Pancreas (tissue), 10 donors: ENCODE data around the gene ZNF672. TPM values are rescaled to one million over a fixed set of nuclear protein-coding genes. Genes with fewer than 3 reads are reported as not detected.

Experiments used
- ATAC-seq, 4 donors: fragments of 200-7000 bp; cut with Tn5 transposase; one replicate each; pipeline versions ENCODE4 v1.8.0 to v1.9.1; 2020; ENCODE audit warnings: mild to moderate bottlenecking in 4 of 4, moderate library complexity in 4 of 4
- DNase-seq, 6 donors: peaks; one replicate each; pipeline ENCODE4 v3.0.0-alpha.2; 2020
- FAIRE-seq: peaks from 2 replicates; lab custom pipeline; 2012; peaks lifted over from hg19 to GRCh38; lab: Jason Lieb, UNC
- H3K27ac ChIP-seq, 4 donors: fragments of 200-600 bp; sonication (generic); 1 replicate in 3 of 4; 2 replicates in 1 of 4; pipeline versions ENCODE4 v1.5.0 to v1.8.0; 2020
- H3K27me3 ChIP-seq, 4 donors: fragments of 200-600 bp; one replicate each; pipeline ENCODE4 v1.8.0; 2021
- H3K36me3 ChIP-seq, 3 donors: fragments of 200-600 bp; sonication (generic) in 1 of 3; one replicate each; pipeline versions ENCODE4 v1.5.0 to v1.8.0; 2020 to 2021
- H3K4me1 ChIP-seq, 3 donors: fragments of 200-600 bp; one replicate each; pipeline ENCODE4 v1.8.0; 2021
- H3K4me3 ChIP-seq, 4 donors: fragments of 200-600 bp; sonication (generic) in 2 of 4; one replicate each; pipeline versions ENCODE4 v1.5.0 to v1.8.0; 2020 to 2021
- H3K9me3 ChIP-seq, 4 donors: fragments of 200-600 bp; one replicate each; pipeline ENCODE4 v1.8.0; 2021
- WGBS, 2 donors: extraction: QIAGEN DNeasy Blood & Tissue Kit; methylation state at CpG; one replicate each; pipeline ENCODE4 v1.1.7; 2013; 5-methylcytosine and 5-hydroxymethylcytosine counted together
- intact Hi-C, 3 donors: fragments of 100-400 bp; cut with DNase I; formaldehyde crosslinking; loops; one replicate each; pipeline versions ENCODE4 v1.11.1 to v1.14.2; 2022
- polyA plus RNA-seq, 2 donors: library from polyadenylated mRNA; stranded (reverse); fragments of 200-250 nt; gene quantifications; one replicate each; pipeline ENCODE4 v1.2.3, GENCODE V29; 2013
- total RNA-seq, 6 donors: library from RNA; stranded (reverse); fragmentation: NEBNext Ultra II Directional in 4 of 6; extraction: Animal tissue kit (Norgen Biotek cat#: 25700) in 4 of 6; gene quantifications; one replicate each; pipeline versions ENCODE4 v1.2.1 to v1.2.4, GENCODE V29; 2021 to 2023
- TF ChIP-seq, protein P1 (sequence below), 4 donors: fragments of 200-600 bp; sonication (generic) in 3 of 4; IDR thresholded peaks; one replicate each; pipeline versions ENCODE4 v1.5.0 to v1.8.0; 2021; ENCODE audit warnings: antibody characterized with exemption in 4 of 4
- donor health status: healthy with polysubstance abuse.
- donor health status: DM: no; HTN: no; CAD: no; lungs with moderate emphysema.
- donor health status: DM: no; HTN: no; CAD: no.
- donor health status: control.
- donor health status: control.
- donor health status: Bipolar disorder and iron deficiency.
- donor health status: DM: yes; HTN: yes; CAD: no.
- donor health status: DM: no; HTN: no; CAD: no.
- donor health status: DM: no; HTN: no; CAD: no.
- donor health status: DM: yes; HTN: yes; CAD: no.

The ZNF672 gene
- total and polyA plus RNA-seq, 8 donors: 9.7 to 22.6 (median 15.1) TPM

GRCh38 chr1:248852481-248853405 is 14.7 kb downstream of the ZNF672 start:
- no peaks in the 10 kb centered on the region for H3K27me3 ChIP-seq
- WGBS, 2 donors: 88 to 93% methylated on average over 7 of the region's 7 CpGs
- TF ChIP-seq, protein P1, sequence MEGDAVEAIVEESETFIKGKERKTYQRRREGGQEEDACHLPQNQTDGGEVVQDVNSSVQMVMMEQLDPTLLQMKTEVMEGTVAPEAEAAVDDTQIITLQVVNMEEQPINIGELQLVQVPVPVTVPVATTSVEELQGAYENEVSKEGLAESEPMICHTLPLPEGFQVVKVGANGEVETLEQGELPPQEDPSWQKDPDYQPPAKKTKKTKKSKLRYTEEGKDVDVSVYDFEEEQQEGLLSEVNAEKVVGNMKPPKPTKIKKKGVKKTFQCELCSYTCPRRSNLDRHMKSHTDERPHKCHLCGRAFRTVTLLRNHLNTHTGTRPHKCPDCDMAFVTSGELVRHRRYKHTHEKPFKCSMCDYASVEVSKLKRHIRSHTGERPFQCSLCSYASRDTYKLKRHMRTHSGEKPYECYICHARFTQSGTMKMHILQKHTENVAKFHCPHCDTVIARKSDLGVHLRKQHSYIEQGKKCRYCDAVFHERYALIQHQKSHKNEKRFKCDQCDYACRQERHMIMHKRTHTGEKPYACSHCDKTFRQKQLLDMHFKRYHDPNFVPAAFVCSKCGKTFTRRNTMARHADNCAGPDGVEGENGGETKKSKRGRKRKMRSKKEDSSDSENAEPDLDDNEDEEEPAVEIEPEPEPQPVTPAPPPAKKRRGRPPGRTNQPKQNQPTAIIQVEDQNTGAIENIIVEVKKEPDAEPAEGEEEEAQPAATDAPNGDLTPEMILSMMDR (IDR thresholded peaks at IDR 0.05): no peak
- H3K36me3 ChIP-seq: peaks cover 3 to 11% (median 7%) of the 10 kb centered on the region in 3 donors
- no peak overlapping the region for H3K4me3 ChIP-seq
- H3K9me3 ChIP-seq: no peaks in the 10 kb centered on the region
- no peak overlapping the region for H3K27ac ChIP-seq
- FAIRE-seq (no peak), DNase-seq (no peak), ATAC-seq (no peak)
- intact Hi-C loops: no loop called here
- H3K4me1 ChIP-seq: peaks cover 0 to 5% (median 0%) of the 10 kb centered on the region in 3 donors

GRCh38 chr1:248853663-248854375 is 15.8 kb downstream of the ZNF672 start:
- DNase-seq (no peak), ATAC-seq (no peak), FAIRE-seq (no peak)
- Histone ChIP-seq H3K27ac (no peak overlapping the region), H3K4me1 (peaks cover 0 to 7% (median 0%) of the 10 kb centered on the region in 3 donors), H3K36me3 (peaks cover 0 to under 1% (median 0%) of the 10 kb centered on the region in 3 donors), H3K4me3 (no peak overlapping the region), H3K27me3 (no peaks in the 10 kb centered on the region), H3K9me3 (no peaks in the 10 kb centered on the region)
- TF ChIP-seq, protein P1 (IDR thresholded peaks at IDR 0.05): no peak
- WGBS, 2 donors: 89 to 91% methylated on average over 8 of the region's 8 CpGs
- intact Hi-C loops: no loop called here

- Histone ChIP-seq H3K4me3 (no peak overlapping the region), H3K27me3 (no peaks in the 10 kb centered on the region), H3K27ac (no peak overlapping the region), H3K36me3 (no peaks in the 10 kb centered on the region), H3K9me3 (no peaks in the 10 kb centered on the region), H3K4me1 (peaks cover 0 to 13% (median 5%) of the 10 kb centered on the region in 3 donors)
- ATAC-seq (no peak), FAIRE-seq (no peak), DNase-seq (peak in 1 of 6 donors; percentile 74)
- intact Hi-C loops: no loop called here
- 85 to 87% methylated on average over 5 to 6 of the region's 6 CpGs for WGBS, 2 donors
- TF ChIP-seq, protein P1 (IDR thresholded peaks at IDR 0.05): no peak
Observed at GRCh38 chr1:248855580-248855979, 17.6 kb downstream of the ZNF672 start.

DNA sequence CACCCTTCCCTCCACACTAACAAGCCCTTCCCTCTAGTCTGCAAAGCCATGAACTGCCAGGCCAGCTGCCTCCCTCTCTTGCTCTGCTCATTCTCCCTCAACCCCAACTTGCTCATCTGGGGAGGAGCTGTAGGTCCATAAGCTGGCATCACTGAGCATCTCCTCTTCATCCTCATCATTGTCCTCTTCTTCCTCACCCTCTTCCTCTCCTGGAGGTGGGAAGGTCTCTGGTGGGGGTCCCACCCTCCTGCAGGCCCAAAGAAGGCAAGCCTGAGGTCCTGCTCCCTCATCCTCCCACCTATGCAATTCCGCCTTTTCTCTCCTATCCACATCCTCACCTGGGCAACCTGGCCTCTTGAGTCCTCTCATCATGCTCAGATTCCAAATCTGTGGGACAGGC is 18.2 kb downstream of the ZNF672 start:
- FAIRE-seq (no peak), ATAC-seq (no peak), DNase-seq (no peak)
- no peaks in the 10 kb centered on the region for H3K27me3 ChIP-seq
- WGBS, 2 donors: 90% methylated on average over 1 of the region's 1 CpG
- TF ChIP-seq, protein P1 (IDR thresholded peaks at IDR 0.05): no peak
- H3K4me1 ChIP-seq: peaks cover 0 to 13% (median 5%) of the 10 kb centered on the region in 3 donors
- H3K36me3 ChIP-seq: no peaks in the 10 kb centered on the region
- intact Hi-C loops: no loop called here
- H3K27ac ChIP-seq: no peak overlapping the region
- no peak overlapping the region for H3K4me3 ChIP-seq
- H3K9me3 ChIP-seq: no peaks in the 10 kb centered on the region
